Measurements from ENCODE around the gene CYP8B1.

- no peak for TF ChIP-seq POLR2AphosphoS5 (IDR thresholded peaks at IDR 0.05; ENCODE audit: borderline replicate concordance, low read depth, low read length)
- no peak for TF ChIP-seq EZH2 (IDR thresholded peaks at IDR 0.05)
- TF ChIP-seq FOXP2 (optimal IDR thresholded peaks at IDR 0.05; ENCODE audit: control extremely low read depth, extremely low read length, insufficient read depth): no peak
Observed at GRCh38 chr3:42853056-42853455, 22.6 kb downstream of the CYP8B1 start.

Data from SK-N-MC (cell line).